Activated CD4-positive, alpha-beta T cell treated with anti-CD3 and anti-CD28 coated beads, Interleukin-10, Interleukin-2, amounts not matched to agents 100 ng/mL and 50 ng/mL, durations not matched to agents 16 hours and 8 hours (primary cell): ENCODE results near the gene FBXL14.
A peak's percentile ranks its signal among the peaks of the same experiment; 100 is the strongest.
"Not testable (repeated sequence)": the region's sequence is repeated elsewhere in the genome, so short reads cannot be mapped to it uniquely, and the experiment has no call there.

Source experiments
- DNase-seq: peaks from one replicate; pipeline ENCODE4 v3.0.0-alpha.2; 2020

FBXL14 gene

DNA sequence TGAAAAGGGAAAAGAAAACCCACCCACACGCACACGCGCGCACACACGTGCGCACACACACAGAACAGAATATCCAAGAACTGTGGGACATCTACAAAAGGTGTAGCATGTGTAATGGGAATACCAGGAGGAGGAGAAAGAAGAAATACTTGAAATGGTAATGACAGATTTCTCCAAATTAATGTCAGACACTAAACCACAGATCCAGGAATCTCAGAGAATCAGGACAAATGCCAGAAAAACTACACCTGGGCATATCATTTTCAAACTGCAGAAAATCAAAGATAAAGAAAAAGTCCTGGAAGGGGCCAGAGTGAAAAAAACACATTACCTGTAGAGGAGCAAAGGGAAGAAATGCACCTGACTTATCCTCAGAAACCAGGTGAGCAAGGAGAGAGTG, 26.5 kb downstream of the FBXL14 start:
- DNase-seq = no peak

DNA sequence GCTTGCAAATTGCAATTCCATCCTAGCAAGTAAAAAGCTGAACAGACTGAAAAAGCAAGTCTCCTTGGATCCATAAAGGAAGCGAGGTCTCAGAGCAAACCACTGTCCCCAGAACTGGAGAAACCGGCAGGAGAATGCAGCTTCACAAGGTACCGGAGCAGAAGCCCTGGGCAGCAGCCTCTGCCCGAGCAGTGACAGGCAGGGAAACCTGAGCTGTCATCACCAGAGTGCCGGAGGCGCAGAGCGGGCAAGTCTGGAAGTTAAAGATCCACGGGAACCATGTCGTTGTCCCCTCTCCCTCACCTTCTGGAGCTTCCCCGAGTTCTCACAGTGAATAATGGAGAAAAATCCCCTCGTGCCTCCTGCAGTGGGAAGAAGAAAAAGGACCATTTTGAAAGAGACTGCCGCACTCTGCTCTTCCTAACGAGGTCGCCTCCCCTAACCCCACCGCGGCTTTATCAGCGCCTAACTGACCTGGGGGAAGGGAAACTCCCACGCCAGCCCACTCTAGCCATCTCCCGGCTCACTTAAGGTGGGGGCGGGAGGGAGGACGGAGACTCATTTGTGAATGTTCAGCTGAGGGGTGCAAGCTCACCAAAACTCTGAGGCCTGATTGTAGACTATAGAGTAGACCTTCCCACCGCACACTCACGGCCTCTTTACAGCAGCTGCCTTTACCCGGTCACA, 27.8 kb downstream of the FBXL14 start:
- no peak for DNase-seq

- DNase-seq = no peak
Observed at GRCh38 chr12:1565172-1565571, 29.2 kb downstream of the FBXL14 start.

DNA sequence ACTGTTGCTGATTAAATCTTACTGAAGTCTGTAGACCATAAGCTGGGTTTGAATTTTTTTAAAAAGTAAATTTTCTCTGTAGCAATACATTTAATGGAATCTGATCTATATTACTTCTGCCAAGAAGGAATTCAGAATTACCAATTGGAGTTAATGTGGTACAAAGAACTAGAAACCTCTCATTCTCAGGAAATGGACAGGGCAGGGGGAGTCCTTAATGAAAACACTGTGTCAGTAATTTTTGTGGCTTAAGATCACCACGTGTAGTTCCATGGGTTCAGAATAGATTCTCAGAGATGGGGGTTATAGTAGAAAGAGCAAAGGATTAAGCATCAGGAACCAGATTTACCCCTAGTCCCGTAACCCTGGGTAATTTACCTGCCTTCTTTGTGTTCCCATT, 30.3 kb downstream of the FBXL14 start:
- no peak for DNase-seq

DNA sequence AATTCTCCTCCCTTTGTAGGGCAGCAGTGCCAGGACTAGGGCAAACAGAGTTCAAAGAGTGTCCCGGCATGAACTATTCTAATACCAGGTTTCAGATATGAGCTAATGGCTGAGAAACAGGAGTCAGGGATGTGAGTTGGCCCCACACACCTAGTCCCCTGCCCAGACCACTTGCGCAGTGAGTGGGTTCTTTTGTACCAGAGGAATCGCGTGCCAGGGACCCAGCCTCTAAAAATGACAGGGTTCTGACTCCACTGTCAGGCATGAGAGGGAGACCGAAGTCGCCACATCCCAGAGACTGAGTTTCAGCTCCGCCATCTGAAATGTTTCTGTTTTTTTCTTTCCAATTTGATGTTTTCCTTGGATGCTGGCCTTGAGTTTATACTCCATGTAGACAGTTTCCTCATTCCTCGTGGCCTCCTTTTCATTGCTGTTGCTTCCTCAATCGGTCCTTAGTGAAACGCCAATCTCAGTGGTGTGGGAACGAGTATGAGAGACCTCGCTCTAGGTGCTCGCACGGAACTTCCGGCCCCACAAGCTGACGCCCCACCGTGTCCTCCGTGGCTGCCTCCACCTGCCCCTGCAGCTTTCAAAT, 31.5 kb downstream of the FBXL14 start:
- DNase-seq = no peak

GRCh38 chr12:1560704-1561103, 33.7 kb downstream of the FBXL14 start:
- no peak for DNase-seq

GRCh38 chr12:1559676-1560091, 34.7 kb downstream of the FBXL14 start:
- no peak for DNase-seq

DNA sequence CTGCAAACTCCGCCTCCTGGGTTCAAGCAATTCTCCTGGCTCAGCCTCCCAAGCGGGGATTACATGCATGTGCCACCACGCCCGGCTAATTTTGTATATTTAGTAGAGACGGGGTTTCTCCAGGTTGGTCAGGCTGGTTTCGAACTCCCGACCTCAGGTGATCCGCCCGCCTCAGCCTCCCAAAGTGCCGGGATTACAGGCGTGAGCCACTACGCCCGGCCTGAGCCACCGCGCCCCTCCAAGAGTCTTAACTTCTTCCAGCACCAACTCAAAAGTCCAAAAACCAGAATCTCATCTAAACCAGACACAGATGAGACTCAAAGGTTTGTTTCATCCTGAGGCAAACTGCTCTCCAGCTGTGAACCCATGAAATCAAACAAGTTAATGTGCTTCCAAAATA, 36.3 kb downstream of the FBXL14 start:
- not testable (repeated sequence) for DNase-seq

GRCh38 chr12:1553987-1554982, 40.1 kb downstream of the FBXL14 start:
- DNase-seq = peak; percentile 71

- no peak for DNase-seq
Observed at GRCh38 chr12:1553536-1553935, 40.8 kb downstream of the FBXL14 start.

GRCh38 chr12:1552911-1553491, 41.4 kb downstream of the FBXL14 start:
- no peak for DNase-seq

GRCh38 chr12:1552171-1552570, 42.2 kb downstream of the FBXL14 start:
- DNase-seq = no peak

DNA sequence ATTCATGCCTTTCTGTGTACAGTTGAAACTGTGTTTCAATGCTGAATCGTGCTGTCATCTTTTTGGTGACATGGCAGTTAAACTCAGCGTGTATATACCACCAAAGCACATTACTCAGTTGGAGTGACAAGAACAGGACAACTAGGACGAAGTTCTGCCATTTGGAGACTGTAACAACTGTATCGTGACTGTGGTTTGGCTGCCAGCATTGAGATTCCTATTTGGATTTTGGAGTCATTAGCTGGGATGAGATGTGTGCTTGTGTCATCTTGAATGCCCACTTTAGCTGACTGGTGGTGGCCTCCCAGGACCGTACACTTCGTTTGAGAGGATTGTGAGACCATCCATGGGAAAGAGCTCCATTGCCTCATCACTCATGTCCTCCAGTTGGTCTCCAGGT, 42.9 kb downstream of the FBXL14 start:
- DNase-seq = no peak

DNA sequence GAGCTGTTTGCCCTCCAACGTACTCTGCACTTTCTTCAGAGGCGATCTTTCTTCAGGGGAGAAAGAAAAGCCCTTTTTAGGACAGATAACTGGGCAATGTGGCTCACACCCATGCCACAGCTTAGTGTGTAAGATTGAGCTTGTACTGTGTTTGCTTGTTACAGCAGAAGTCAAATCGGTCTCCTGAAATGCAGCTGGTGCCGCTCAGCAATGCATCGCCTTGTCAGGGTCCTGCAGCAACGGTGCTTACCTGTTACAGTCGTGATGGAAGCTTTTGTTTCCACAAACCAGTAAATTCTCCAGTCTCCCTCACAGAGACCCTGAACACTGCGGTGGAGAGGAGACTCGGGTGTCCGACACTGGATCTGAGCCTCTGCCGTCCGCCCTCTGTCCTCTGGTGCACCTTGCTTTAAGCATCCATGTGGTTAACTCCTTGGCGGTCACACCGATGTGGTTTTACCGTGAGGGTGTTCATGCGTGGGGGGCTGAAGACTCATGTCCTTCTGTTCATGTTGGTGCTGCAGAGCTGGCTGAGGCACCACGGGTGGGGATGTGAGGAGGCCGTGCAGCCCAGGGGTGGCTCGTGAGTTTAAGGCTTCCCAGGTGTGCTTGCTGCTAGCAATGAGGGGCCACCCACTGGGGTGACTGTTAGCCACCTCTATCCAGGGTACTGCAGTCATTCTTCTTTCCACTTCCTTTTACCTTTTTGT, 47.3 kb downstream of the FBXL14 start:
- no peak for DNase-seq

DNA sequence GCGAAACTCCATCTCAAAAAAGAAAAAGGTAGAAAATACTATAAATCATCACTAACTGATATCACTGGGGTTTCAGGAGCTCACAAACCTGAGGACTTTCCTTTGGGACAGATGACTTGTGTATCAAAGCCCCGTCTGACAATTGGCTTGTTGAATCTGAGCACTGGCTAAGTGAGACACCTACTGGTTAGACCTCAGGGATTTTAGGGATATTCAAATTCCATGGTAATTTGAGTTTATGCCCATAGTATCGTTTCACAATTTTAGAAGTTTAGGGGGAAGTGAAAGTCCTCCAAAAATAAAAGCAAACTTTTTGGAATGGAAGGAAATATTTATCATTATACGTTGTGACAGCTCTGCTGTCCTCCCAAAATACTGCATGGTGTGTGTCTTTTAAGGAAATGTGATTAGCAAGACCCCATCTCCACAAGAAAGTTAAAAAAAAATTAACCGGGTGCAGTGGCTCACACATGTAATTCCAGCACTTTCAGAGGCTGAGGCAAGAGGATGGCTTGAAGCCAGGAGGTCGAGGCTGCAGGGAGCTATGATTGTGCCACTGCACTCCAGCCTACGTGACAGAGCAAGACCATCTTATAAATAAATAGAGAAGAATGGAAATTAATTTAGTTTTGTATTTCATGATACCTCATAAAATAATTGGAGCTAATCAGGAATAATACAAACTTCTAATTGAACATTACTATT, 49.2 kb downstream of the FBXL14 start:
- DNase-seq = no peak

DNA sequence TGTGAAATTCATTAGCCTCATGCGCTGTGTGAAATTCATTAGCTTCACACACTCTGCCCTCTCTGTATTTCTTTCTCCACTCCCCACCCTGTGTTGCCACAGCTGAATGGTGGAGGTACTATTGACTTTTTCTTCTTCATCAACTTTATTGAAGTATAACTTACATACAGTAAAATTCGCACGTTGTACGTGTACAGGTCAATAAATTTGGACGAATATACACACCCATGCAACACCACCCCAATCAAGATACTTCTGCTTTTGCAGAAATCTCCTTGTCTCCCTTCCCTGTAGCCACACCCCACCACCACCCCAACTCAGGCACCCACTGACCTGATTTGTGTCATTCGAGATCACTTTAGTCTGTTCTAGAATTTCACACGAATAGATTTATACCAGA, 51.8 kb downstream of the FBXL14 start:
- DNase-seq = no peak

DNA sequence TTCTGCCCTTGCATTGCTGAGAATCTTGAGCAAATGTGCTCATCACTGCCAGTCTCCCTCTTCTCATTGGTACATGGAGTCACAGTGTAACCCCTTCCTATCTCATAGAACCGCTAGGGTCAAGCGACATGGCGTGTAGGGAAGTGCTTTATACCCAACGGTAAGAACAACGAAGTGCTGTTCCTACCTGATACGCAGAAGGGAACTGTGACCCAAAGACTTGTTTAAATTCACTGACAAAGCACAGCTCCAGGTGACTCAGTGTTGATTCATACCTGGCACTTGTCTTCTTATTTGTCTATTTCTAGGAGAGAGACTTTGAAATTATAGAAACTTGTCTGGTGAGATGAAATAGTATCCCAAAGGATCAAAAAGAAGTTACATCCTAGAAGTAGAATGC, 53.7 kb downstream of the FBXL14 start:
- no peak for DNase-seq

DNA sequence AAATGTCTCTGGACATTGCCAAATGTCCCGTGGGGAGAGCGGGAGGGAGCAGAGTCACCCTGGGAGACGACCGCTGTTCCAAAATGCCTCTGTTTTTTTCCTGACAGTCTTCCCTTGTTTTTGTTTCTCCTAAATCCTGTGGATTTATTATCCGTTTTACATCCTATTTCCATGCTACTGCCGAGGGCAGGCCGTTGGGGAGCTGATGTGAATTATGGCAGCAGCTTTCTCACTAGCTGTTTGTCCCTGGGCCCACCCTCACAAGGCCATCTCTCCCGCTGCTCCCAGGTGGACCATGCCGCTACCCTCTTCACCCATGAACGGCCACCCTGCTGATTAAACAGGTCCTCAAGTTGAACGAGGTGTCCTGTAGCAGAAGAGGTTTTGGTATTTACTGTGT, 55.2 kb downstream of the FBXL14 start:
- no peak for DNase-seq

GRCh38 chr12:1536817-1537216, 57.6 kb downstream of the FBXL14 start:
- DNase-seq = no peak

DNA sequence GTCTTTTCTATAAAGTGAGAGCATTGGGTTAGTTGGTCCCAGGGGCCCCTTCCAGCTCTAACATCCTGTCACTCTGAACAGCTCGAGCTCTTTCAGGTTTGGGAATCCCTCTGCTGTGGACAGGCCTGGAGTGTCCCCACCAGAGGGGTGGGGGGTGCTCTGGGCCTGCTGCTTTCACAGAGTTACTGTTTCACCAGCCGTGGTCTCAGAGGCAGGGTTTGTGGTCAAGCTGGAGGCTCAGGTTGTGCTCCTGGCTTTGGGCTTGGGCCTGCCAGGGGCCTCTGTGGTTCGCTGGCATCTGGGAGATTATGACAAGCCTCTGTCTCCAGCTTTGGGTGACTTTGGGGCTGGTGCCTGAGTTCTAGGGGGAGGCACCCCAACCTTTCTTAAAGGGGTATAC, 59.6 kb downstream of the FBXL14 start:
- DNase-seq = peak; percentile 48

DNA sequence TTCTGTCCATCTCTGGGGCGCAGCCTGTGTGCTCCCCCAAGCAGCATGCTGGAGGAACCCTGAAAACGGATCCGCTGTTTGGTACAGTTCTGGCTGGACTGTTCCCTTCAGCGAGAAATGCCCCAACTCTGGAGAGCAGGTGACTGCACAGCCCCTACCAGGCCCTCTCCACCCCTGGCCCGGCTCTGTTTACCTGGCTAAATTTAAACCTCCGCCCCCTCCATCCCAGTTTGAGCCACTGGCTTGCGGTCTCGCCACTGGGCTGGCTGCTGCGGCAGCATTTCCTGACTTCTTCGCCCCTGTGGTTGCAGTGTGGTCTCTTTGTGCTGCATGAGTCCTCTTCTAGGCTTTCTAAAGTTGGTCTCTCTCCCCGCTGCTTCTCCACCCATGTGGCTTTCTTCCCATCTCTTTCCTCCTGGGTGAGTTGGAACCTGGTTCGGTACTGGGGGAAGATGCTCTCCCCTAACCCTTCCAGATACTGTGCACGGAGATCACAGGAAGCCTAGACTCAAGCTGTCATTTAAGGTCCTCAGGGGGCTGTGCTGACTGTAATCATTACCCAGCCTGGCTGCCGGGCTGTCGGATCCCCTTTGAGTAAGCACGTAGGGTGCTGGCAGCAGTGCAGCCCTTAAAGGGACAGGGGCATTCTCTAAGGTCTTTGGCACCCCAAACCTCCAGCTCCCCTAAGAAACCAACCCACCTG, 60.6 kb downstream of the FBXL14 start:
- DNase-seq = peak; percentile 85
